NCI-H748 (cell line): Measurements from ENCODE around the gene POU2F1.

Source experiments
- DNase-seq: peaks from one replicate; lab custom pipeline; 2025; ENCODE audit not compliant: unreplicated experiment; lab: John Stamatoyannopoulos, UW

The POU2F1 gene

GRCh38 chr1:167220537-167221125 lies at the start of gene POU2F1:
POU2F1 (plus strand) TSS chr1:167220886; CDS start chr1:167220898, 12 bp downstream.
- DNase-seq = peak; percentile 98

- DNase-seq = no peak
Observed at GRCh38 chr1:167171286-167171929, 49.3 kb upstream of the POU2F1 start.

- DNase-seq = no peak
Observed at GRCh38 chr1:167173516-167174184, 47.0 kb upstream of the POU2F1 start.

GRCh38 chr1:167175901-167176300 lies 44.8 kb upstream of the POU2F1 start:
- no peak for DNase-seq

- no peak for DNase-seq
Observed at GRCh38 chr1:167178831-167179230, 41.9 kb upstream of the POU2F1 start.

- no peak for DNase-seq
Observed at GRCh38 chr1:167182571-167183320, 37.9 kb upstream of the POU2F1 start.

- no peak for DNase-seq
Observed at GRCh38 chr1:167184081-167184480, 36.6 kb upstream of the POU2F1 start.

GRCh38 chr1:167185062-167185461 lies 35.6 kb upstream of the POU2F1 start:
- DNase-seq = no peak

- no peak for DNase-seq
Observed at GRCh38 chr1:167185974-167186657, 34.6 kb upstream of the POU2F1 start.

- no peak for DNase-seq
Observed at GRCh38 chr1:167186771-167187170, 33.9 kb upstream of the POU2F1 start.

GRCh38 chr1:167190747-167191237 lies 29.9 kb upstream of the POU2F1 start:
- DNase-seq = no peak

GRCh38 chr1:167191958-167192357 lies 28.7 kb upstream of the POU2F1 start:
- no peak for DNase-seq

- no peak for DNase-seq
Observed at GRCh38 chr1:167194182-167194581, 26.5 kb upstream of the POU2F1 start.

GRCh38 chr1:167196166-167196565 lies 24.5 kb upstream of the POU2F1 start:
- DNase-seq = peak; percentile 79

- DNase-seq = no peak
Observed at GRCh38 chr1:167197236-167197635, 23.4 kb upstream of the POU2F1 start.

GRCh38 chr1:167197692-167198091 lies 23.0 kb upstream of the POU2F1 start:
- DNase-seq = no peak

- DNase-seq = peak; percentile 97
Observed at GRCh38 chr1:167198518-167199133, 22.1 kb upstream of the POU2F1 start.

- no peak for DNase-seq
Observed at GRCh38 chr1:167199656-167200055, 21.0 kb upstream of the POU2F1 start.

GRCh38 chr1:167200272-167200671 lies 20.4 kb upstream of the POU2F1 start:
- no peak for DNase-seq

- DNase-seq = no peak
Observed at GRCh38 chr1:167200749-167201148, 19.9 kb upstream of the POU2F1 start.
